Choroid plexus epithelial cell (primary cell): Measurements from ENCODE around the gene AAMDC.
"Not testable (repeated sequence)": the region's sequence is repeated elsewhere in the genome, so short reads cannot be mapped to it uniquely, and the experiment has no call there.

Source experiments
- DNase-seq: peaks from one replicate; pipeline ENCODE4 v3.0.0-alpha.2; 2010; ENCODE audit warnings: low read depth
- H3K4me3 ChIP-seq: 2 replicates; pipeline ENCODE4 v1.5.1; 2011; ENCODE audit warnings: low read depth, mild to moderate bottlenecking, control low read depth, low read length, moderate library complexity
- TF ChIP-seq, protein P1 (sequence below): conservative IDR thresholded peaks from 2 replicates; pipeline ENCODE4 v1.5.1; 2011; ENCODE audit warnings: low read depth, mild to moderate bottlenecking, control low read depth, inconsistent platforms, low read length, moderate library complexity

AAMDC gene

DNA sequence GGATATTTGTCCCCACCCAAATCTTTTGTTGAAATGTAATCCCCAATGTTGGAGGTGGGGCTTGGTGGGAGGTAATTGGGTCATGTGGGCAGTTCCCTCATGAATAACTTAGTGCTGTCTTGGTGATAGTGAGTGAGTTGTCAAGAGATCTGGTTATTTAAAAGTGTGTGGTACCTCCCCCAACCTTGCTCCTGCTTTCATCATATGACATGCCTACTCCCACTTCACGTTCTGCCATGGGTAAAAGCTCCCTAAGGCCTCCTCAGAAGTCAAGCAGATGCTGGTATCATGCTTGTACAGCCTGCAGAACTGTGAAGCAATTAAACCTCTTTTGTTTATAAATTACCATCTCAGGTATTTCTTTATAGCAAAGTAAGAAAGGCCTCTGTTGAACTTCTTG is 30.6 kb downstream of the AAMDC start:
- TF ChIP-seq, protein P1, sequence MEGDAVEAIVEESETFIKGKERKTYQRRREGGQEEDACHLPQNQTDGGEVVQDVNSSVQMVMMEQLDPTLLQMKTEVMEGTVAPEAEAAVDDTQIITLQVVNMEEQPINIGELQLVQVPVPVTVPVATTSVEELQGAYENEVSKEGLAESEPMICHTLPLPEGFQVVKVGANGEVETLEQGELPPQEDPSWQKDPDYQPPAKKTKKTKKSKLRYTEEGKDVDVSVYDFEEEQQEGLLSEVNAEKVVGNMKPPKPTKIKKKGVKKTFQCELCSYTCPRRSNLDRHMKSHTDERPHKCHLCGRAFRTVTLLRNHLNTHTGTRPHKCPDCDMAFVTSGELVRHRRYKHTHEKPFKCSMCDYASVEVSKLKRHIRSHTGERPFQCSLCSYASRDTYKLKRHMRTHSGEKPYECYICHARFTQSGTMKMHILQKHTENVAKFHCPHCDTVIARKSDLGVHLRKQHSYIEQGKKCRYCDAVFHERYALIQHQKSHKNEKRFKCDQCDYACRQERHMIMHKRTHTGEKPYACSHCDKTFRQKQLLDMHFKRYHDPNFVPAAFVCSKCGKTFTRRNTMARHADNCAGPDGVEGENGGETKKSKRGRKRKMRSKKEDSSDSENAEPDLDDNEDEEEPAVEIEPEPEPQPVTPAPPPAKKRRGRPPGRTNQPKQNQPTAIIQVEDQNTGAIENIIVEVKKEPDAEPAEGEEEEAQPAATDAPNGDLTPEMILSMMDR: no peak
- H3K4me3 ChIP-seq: no peak overlapping the region
- no peak for DNase-seq

DNA sequence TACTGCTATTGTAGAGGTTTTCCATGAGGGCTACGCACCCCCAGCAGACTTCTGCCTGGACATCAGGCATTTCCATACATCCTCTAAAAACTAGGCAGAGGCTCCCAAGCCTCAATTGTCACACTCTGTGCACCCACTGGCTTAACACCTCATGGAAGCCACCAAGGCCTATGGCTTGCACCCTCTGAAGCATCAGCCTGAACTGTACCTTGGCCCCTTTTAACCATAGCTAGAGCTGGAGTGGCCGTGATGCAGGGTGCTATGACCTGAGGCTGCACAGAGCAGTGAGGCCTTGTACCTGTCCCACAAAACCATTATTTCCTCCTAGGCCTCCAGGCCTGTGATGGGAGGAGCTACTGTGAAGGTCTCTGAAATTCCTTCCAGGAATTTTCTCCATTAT is 33.9 kb downstream of the AAMDC start:
- no peak overlapping the region for H3K4me3 ChIP-seq
- TF ChIP-seq, protein P1: no peak
- no peak for DNase-seq

DNA sequence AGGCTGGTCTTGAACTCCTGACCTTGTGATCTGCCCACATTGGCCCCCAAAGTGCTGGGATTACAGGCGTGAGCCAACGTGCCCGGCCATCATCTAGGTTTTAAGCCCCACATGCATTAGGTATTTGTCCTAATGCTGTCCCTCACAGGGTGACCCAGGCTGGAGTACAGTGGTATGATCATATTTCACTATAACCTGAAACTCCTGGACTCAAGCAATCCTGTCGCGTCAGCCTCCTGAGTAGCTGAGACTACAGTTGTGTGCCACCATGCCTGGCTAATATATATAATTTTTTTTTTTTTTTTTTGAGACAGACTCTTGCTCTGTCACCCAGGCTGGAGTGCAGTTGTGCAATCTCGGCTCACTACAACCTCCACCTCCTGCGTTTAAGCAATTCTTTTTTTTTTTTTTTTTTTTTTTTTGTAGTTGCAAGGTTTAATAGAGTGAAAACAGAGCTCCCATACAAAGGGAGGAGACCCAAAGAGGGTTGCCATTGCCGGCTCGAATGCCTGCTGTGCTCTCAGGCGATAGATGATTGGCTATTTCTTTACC is 37.0 kb downstream of the AAMDC start:
- not testable (repeated sequence) for H3K4me3 ChIP-seq, DNase-seq

DNA sequence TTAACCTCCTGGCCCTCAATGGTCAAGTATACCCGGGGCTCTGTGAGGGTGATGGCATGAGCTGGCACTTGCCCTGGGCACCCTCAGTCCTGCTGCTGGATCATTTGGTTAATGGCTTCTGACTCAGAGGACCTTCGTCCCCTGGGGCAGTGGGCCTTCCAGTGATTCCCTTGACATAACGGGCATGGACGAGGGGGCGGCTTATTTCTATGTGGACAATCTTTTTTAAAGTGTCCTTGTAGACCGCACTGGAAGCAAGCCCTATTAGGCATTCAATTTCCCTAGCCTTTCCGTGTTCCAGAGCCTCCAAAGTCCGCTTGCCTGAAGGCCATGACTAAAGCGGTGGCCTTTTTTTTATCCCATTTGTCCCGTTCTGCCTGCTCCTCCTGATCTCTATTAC is 40.5 kb downstream of the AAMDC start:
- not testable (repeated sequence) for H3K4me3 ChIP-seq, DNase-seq

DNA sequence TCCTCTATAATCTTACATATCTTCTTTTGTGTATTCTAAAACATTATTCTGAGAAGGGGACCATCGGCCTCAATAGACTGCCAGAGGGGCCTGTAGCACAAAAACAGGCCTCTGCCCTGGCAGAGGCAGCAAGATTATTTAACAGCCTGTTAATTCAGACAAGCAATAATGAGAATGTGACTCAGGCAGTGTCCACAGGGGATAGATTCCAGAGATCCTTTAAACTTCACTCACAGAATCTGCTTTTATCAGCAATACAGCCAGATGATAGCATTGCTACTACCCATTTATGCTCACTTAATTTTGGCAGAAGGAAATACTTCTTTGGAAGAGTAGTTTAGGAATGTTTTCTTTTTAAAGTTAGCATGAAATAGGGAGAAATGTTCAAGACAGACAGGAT is 44.9 kb downstream of the AAMDC start:
- H3K4me3 ChIP-seq: no peak overlapping the region
- TF ChIP-seq, protein P1: no peak
- DNase-seq: peak; percentile 40

DNA sequence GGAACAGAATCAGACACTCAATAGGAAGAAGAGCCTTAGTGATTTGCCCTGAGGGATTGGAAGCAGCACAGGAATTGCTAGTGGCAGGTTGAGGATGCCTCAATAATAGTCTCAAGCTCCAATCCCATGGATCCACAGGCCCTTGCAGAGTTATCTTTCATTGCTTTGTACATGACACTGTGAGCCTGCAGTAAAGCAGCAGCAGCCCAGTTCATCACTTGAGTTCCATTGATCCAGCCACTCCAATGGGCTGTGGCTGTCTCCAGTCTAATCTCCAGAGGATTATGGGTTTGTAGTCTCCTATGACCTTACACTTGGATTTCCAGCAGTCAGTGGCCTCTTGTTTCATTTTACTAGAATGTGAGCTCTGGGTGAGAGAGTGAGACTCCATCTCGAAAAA is 45.4 kb downstream of the AAMDC start:
- TF ChIP-seq, protein P1: no peak
- no peak overlapping the region for H3K4me3 ChIP-seq
- no peak for DNase-seq

DNA sequence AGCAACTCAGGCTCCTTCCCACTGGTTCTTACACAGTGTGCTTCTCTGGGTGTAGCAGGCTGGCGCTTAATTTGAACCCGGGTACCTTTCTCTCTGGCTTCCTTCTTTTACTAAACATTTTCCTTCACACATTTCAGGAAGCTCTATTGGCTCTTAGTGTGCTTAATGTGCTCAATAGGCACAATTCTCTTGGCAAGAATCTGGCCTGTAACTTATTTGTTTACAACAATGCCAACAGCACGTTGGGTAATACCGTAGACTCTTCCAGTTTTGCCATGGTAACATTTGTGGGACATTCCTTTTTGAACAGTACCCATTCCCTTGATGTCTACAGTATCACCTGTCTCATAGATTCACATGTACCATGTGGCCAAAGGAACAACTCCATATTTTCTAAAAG is 47.8 kb downstream of the AAMDC start:
- no peak overlapping the region for H3K4me3 ChIP-seq
- DNase-seq: no peak
- TF ChIP-seq, protein P1: no peak

DNA sequence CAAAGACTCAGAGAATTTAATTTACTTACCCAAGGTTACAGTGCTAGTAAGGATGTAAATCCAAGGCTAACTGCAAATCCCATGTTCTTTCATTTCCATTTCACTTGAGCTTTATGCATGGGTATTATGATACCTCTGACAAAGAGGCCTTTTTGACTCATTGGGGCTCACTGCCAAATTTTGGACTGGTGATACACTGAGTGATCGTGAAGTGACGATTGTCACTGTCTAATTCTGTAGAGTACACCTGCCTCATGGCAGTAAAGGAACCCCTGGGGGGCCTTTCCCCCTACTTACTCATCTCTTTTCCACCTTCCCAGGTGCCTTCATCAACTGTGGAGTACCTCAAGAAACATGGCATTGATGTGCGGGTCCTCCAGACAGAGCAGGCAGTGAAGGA is 50.9 kb downstream of the AAMDC start:
- TF ChIP-seq, protein P1: no peak

More for the DNA sequence above, 50.9 kb downstream of the AAMDC start:
- H3K4me3 ChIP-seq: no peak overlapping the region
- DNase-seq: no peak
